Caki2 (cell line): ENCODE measurements around the gene CDIP1. TPM values are rescaled to one million over a fixed set of nuclear protein-coding genes. Genes with fewer than 3 reads are reported as not detected.

Source experiments
- DNase-seq: peaks from one replicate; pipeline ENCODE4 v3.0.0-alpha.2; 2015; ENCODE audit warnings: low read depth
- in situ Hi-C: cut with HindIII; loops from 2 replicates; pipeline ENCODE4 v1.10.0; 2016; ENCODE audit warnings: low sequenced_read_pairs, low pct_unique_long_range_greater_than_20kb, mixed read lengths
- total RNA-seq: library from RNA; depleted of rRNA; stranded (reverse); fragments of >200 nt; shearing (Covaris generic); gene quantifications from 2 replicates; pipeline ENCODE4 v1.2.3, GENCODE V29; 2014; ENCODE audit warnings: low replicate concordance

The CDIP1 gene
- total RNA-seq, 1 experiment from 2014 or later = 0.20 TPM

DNA sequence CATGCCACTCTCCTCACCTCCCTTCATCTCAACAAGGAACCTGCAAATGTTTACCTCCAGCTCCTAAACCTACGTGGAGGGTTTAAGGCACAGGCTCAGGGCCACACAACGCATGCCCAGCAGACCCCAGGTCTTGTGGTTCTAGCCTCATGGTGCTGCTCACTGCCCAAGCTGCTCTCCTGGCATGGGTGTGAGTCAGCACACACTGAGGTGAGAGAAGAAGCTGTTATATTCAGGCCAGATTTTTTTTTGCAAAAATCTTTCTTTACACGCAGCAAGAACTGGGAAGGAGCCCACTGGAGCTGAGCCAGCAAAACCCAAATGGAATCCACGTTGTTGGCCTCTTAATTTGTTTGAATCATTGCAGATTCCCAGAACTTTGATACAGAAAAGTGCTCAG lies 12.0 kb upstream of the CDIP1 start:
- in situ Hi-C loops = no loop called here
- no peak for DNase-seq

DNA sequence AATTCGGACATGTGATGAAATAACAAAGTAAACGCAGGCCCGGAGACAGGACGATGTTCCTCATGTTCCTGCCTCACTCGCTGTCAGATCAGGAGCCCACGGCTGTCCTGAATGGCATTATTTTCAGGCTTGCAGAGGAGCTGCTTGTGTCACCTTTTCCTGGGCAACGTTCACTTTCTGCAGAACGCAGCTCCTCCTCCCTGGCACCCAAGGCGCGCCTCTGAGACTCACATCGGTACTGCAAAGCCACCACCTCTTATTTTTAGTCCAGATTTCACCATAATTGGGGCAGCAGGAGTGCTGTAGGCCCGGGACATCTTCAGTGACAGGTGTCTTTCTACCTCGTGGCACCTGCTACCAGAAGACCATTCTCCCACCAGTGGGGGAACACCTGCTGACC lies 9.6 kb upstream of the CDIP1 start:
- in situ Hi-C loops = no loop called here
- no peak for DNase-seq

DNA sequence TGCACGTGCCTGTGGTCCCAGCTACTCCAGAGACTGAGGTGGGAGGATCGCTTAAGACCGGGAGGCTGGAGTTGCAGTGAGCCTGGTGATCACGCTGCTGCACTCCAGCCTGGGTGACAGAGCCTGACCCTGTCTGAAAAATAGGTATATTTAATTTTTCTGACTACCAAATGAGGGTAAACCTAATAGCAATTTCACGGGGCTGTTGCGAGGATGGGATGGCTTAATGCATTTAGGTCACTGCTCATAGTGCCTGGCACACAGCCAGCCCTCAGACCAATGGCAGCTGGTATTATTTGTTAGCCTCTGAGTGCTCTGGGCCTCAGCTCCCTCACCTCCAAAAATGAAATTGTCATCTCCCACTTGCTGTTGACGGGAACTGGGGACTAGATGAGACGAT lies 5.9 kb upstream of the CDIP1 start:
- DNase-seq = no peak
- in situ Hi-C loops = no loop called here

DNA sequence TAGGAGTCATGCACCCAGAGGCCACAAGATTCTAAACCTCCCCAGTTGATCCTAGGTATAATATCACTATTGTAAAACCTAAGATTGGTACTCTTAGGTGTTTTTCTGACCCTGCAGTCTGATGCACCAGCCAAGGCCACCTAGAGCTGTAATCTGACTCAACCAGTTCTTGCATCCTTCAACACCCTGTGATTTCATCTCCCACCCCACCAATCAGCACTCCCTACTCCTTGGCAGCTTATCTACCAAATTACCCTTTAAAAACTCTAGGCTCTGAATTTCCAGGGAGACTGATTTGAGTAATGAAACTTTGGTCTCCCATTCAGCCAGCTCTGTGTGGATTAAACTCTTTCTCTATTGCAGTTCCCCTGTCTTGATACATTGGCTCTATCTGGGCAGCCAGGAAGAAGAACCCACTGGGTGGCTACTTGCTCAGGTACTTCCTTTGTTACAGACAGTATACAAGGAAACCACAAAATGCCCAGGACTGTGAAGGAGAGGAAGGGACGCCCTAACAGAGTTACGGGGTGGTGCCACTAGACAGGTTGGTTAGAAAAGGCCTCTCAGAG lies 1.2 kb upstream of the CDIP1 start:
- no peak for DNase-seq
- in situ Hi-C loops = no loop called here

DNA sequence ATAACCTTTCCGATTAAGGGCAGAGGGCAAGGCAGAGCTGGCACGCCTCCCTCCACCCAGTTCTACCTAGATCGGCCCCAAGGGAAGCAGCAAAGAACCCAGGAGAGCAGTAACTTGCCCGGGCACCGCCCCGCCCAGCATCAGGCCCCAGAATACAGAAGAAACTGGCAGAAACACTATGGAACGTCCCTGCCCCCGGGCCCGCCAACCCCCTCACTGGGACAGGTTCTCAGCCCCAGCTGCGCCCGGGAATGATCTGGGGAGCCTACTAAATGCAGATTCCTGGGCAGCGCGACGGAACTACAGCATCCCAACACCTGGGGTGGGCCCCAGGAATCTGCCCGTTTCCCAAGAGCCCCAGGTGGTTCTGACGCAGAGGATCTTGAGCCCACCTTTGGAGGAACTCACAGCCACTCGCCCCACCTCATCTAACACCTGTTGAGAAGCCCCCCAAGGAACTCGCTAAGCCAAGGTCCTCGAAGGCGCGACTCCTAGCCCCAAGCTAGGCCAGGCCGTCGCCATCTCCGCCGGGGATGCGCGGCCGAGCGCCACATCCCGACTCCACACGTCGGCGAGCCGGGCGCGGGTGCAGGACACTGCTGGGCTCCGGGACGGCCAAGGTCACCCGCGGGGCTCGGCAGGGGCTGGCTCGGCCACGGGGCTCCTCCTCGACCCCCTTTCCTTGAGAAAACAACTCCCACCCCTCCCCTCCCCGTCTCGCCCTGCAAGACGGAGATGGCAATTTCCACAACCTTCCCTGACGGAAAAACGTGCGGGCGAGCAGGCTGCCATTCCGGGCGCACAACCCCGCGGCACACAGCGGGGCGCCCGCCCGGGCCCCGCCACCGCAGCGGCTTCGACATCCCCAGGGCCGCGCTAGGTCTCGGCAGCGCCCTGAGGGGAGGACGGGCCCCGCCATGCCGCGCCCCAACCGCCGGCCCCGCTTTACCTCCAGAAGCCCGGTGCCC lies 913 bp downstream of the CDIP1 start:
- DNase-seq = no peak
- in situ Hi-C loops = no loop called here

DNA sequence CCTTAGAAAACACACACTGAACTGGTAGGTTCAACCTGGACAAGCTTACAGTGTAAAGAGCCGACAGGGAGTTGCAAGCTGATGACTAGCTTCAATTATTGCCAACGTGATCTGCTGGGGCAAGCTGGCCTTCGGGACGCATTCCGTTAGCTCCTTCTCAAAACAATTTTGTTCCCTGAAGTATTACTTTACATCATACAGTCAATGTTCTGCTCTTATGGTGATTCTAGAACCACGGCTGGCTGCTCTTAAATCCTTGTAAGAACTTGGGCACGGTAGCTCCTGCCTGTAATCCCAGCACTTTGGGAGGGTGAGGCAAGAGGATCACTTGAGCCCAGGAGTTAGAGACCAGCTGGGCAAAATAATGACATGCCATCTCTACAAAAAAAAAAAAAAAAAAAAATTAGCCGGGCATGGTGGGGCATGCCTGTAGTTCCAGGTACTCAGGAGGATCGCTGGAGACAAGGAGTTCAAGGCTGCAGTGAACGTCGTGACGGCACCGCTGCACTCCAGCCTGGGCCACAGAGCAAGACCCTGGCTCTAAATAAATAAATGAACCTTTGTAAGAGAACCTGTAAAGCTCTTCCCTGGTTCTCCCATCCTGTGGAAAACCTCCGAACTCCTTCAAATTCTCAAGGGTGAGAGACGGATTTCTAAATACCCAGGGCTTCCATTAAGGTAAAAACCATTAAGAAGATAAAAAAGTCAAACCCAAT lies 2.0 kb downstream of the CDIP1 start:
- in situ Hi-C loops = no loop called here
- DNase-seq = no peak

DNA sequence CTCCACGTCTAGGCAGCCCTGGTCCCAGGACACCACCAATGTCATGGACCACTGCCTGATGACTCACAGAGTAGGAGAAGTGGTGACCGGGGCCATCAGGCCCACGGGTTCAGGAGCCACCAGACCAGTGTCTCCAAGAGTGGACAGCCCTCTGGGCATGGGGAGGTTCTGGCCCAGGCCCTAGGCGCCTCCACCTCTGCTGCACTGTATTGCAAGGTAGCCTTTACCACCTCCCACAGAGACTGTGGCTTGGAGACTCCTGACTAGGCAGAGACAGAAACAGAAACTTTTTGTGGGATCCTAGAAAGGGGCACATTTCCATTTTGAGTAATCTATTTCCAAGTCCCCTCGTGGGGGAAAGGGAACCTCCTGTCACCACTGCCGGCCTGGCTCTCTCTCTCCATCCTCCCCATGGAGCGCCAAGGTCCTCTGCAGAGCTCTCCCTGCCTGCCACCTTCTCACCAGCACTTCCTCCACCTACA lies 2.9 kb downstream of the CDIP1 start:
- no peak for DNase-seq
- in situ Hi-C loops = no loop called here

DNA sequence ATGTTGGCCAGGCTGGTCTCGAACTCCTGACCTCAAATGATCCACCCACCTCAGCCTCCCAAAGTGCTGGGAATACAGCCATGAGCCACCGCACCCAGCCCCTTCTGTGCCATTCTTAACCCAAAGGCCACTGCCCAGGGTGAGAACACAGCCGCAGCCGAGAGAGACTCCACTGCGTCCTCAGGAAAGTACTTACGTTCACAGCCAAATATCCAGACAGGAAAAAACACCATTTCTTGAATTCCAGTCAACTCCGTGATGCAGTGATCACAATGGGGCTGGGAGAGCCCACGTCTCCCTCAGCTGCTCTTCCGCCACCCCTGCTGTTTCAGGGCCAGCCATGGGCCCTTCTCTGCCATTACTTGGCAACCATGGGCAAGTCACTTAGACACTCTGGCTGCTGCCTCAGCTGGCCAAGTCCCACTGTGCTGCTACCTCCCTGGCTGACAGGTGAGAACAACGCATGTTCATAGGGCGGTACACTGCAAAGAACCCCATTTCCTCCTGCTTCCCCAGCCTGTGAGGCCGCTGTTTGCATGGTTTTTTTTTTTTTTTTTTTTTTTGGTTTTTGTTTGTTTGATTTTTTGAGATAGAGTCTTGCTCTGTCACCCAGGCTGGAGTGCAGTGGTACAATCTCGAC lies 4.3 kb downstream of the CDIP1 start:
- no peak for DNase-seq
- in situ Hi-C loops = no loop called here

DNA sequence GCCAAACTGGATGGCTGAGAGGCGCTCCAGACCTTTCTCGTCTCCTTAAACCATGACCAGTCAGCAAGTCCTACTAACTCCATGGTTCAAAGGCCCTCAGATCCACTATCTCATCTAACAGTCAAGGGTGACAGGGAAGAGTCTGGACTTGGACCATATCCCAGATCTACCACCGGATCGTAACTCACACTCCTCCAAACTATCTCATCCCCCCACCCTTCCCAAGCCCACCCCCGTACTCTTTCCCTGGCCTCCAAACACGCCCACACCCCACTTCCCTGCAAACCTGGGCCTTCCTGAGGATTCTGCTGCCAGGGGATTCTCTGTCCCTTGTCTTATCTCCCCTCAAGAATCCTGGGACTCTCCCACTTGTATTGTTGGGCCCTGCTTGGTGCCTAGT lies 5.1 kb downstream of the CDIP1 start:
- in situ Hi-C loops = no loop called here

DNA sequence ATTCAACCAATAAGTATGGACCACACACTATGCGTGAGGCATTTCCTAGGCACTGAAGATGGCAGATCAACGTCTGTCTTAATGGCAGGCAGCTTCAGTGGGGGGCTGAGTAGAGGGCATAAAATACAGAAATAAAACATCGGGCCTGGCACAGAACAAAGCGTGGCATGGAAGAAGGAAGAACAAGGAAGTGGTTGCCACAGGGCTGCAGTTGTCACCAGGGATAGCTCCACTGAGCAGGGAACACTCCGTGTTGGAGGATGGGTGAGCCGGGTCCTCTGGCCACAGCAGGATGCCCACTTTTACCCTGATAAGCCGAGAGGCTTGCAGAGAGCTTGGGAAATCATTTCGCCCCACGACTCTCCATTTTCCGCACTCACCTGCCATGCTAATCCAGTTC lies 6.3 kb downstream of the CDIP1 start:
- in situ Hi-C loops = no loop called here
- no peak for DNase-seq

More for the DNA sequence above, 5.1 kb downstream of the CDIP1 start:
- no peak for DNase-seq

DNA sequence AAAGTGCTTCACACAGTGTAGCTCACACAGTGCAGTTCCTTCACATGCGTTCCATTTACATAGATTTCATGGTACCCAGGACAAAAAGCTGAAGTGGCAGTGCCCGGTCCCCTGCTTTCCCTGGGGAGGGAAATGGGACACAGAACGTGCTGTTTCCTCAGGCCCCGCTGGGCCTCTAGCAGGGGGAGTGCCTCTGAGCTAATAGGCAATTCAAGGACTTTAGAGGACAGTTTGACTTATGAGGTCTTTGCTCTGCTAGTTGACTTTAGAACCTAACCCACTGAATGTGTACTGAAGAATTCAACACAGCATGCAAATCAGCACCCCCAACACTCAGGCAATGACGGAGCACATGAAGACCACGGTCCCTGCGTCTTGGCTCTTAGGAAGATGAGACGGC lies 6.8 kb downstream of the CDIP1 start:
- in situ Hi-C loops = no loop called here
- DNase-seq = no peak

DNA sequence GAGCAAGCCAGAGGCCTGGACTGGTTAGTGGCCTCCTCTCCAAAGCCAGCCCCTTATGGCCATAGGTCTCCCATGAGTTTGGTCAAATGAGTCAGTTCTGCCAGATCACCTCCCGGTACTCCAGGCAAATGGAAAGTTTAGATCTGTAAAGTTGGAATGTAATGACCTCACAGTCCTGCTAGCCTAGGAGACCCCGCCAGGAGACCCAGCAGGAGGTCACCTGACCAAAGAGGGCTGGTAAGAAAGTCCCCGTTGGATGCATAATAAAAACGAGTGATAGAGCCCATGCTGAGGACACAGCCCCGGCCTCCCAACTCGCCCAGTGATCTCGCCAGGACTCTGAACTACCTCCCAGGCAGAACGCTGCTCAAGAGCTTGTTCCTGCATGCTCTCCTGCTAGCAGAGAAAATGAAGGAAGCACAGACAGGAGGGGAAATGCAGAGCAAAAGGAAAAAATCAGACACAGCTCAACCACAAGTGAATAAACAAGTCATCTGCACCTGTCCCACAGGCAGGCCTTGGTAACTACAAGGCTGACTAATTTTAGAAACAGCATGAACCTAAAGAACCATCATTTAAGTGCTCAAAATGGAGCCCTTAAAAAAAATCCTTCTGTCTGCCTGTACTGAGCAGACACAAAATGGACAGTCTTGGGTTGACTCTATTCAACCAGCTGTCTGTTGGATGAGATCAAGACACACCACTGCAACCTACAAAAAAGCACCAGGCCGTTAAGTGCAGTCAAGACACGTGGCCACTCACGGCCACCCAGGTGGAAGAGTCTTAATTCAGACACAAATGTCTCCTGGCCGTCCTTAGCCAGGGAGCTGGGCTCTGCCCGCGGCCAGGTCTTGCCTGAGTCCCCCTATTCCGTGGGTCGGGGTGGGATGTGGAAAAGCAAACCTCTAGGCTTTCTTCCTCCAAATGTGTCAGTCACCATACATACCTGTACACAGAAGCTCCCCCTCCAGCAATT lies 9.2 kb downstream of the CDIP1 start:
- no peak for DNase-seq
- in situ Hi-C loops = no loop called here

DNA sequence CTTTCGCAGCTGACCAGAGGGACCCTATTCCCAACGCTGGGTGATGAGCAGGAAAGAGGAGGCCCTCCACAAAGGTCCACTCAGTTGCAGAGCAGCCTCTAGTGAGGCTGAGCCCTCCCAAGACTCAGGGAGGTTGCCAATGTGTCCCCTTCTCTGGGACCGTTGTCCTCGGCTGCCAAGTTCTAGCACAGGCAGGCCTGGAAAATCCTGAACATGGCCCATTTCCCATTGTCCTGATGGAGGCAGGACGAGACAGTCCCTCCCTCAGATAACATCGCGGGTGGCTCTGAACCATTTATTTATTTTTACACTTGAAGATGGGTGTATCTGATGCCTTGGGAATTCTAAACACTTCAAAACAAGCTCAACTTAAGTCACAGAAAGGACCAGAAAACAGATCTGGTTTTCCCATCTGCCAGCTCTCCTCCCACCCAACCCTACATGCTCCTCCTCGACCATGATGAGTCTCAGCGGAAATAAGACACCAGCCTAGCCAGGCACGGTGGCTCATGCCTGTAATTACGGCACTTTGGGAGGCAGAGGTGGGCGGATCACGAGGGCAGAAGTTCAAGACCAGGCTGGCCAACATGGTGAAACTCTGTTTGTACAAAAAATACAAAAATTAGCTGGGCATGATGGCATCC lies 12.8 kb downstream of the CDIP1 start:
- DNase-seq = no peak
- in situ Hi-C loops = no loop called here

DNA sequence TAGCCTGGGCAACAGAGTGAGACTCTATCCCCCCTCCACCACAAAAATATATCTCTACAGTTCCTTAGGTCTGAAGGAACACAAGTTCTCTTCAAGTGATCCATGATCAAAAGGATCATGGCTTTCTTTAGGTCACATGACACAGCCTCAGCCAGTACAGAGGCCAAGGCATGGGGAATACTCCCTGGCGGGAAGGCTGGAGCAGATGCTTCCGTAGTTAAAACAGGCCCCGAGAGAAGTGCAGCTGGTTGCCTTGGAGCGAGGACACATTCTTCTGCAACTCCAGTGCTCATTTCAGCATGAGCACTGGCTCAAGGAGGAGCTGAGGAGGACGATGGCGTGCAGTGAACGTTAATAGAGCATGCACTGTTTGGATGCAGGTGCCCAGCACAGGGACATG lies 13.5 kb downstream of the CDIP1 start:
- DNase-seq = no peak
- in situ Hi-C loops = no loop called here

DNA sequence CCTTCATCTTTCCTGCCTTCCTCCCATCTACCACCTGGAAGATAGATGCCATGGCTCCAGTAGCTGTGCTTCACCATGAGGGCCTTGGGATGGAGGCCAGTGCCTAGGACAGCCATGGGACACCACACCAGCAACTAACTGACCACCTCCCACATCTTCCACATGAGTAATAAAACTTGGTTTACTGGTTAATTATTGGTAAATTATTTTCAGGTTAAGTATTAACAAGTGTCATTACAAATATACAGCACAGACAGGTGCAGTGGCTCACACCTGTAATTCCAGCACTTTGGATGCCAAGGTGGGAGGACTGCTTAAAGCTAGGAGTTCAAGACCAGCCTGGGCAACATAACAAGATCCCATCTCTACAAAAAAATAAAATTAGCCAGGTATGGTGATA lies 14.0 kb downstream of the CDIP1 start:
- in situ Hi-C loops = loop anchor here (25.0 kb wide), 1 partner anchor 113 kb away; no protein-coding TSS in a partner anchor
- DNase-seq = no peak

DNA sequence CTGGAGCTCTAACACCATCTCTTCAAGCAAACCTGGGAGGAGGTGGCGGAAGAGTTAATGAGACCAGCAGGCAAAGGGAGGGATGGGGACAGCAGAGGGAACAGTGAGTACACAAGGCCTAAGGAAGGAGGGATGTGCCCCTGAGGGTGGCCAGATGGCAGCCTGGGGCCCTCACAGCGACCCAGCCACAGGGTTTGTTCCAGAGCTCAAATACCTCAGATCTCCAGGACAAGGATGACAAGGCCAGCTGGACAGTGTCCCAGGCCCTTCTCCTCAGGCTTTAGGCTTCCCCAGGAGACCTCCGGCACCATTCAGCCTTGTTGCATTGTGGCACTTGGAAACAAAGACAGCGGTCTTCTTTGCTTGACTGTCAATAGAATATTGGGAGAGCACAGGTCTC lies 14.9 kb downstream of the CDIP1 start:
- DNase-seq = no peak
- in situ Hi-C loops = loop anchor here (25.0 kb wide), 1 partner anchor 114 kb away; no protein-coding TSS in a partner anchor

DNA sequence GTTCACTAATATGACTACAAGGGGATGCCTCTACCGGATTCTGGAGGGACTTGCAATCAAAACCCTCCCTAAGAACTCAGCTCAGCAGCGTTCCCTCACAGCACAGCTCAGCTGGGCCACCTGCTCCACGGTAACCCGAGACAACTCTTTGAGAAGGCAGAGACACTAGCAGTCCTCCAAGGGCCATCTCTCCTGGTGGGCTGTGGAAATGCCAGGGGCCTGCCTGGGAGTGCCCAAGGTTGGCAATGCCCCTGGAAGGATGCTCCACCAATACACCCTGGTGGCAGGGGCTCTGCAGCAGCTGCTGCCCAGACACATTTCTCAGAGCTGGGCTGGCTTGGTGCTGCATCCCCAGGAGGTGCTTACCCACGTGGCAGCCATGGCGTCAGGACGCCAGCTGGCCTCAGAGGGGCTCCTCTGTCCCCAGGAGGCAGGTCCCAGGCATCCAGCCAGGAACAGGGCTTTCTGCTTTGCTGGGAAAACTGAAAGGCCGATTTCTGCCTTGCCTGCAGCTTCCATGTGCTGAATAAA lies 16.5 kb downstream of the CDIP1 start:
- in situ Hi-C loops = loop anchor here (25.0 kb wide), 1 partner anchor 115 kb away; no protein-coding TSS in a partner anchor
- no peak for DNase-seq
